Osteoblast (primary cell): ENCODE measurements around the gene C1orf87. TPM values are rescaled to one million over a fixed set of nuclear protein-coding genes. Genes with fewer than 3 reads are reported as not detected.

Source experiments
- DNase-seq: peaks from one replicate; pipeline ENCODE4 v3.0.0; 2011; ENCODE audit warnings: low spot score, mixed read lengths; ENCODE audit not compliant: insufficient read length; ENCODE audit errors: missing footprints
- H2AFZ ChIP-seq: 2 replicates; pipeline ENCODE4 v1.6.0; 2011; ENCODE audit warnings: mild to moderate bottlenecking, low read length
- H3K27ac ChIP-seq: 2 replicates; pipeline ENCODE4 v1.5.1; 2011; ENCODE audit warnings: mild to moderate bottlenecking, low read depth, low read length, moderate library complexity
- H3K27me3 ChIP-seq: 2 replicates; pipeline ENCODE4 v1.6.0; 2012; ENCODE audit warnings: mild to moderate bottlenecking, control low read depth, inconsistent platforms, low read length, moderate library complexity; ENCODE audit not compliant: insufficient read depth
- H3K36me3 ChIP-seq: 2 replicates; pipeline ENCODE4 v1.5.1; 2011; ENCODE audit warnings: mild to moderate bottlenecking, low read length, control low read depth, moderate library complexity; ENCODE audit not compliant: insufficient read depth
- H3K4me1 ChIP-seq: 2 replicates; pipeline ENCODE4 v1.5.1; 2011; ENCODE audit warnings: mild to moderate bottlenecking, low read length, control low read depth, moderate library complexity; ENCODE audit not compliant: insufficient read depth
- H3K4me2 ChIP-seq: 2 replicates; pipeline ENCODE4 v1.6.0; 2011; ENCODE audit warnings: mild to moderate bottlenecking, low read length; ENCODE audit not compliant: insufficient read depth
- H3K4me3 ChIP-seq: fragments of 200-600 bp; sonication (generic); 3 replicates; pipeline ENCODE4 v1.5.1; 2012; ENCODE audit warnings: mild to moderate bottlenecking, low read length, inconsistent platforms; ENCODE audit not compliant: insufficient read depth
- H3K79me2 ChIP-seq: 2 replicates; pipeline ENCODE4 v1.6.0; 2012; ENCODE audit warnings: mild to moderate bottlenecking, low read length, control low read depth, inconsistent platforms; ENCODE audit not compliant: insufficient read depth
- H3K9me3 ChIP-seq: 2 replicates; pipeline ENCODE4 v1.5.1; 2011; ENCODE audit warnings: low read depth, low read length, control low read depth
- H4K20me1 ChIP-seq: 2 replicates; pipeline ENCODE4 v1.6.0; 2012; ENCODE audit warnings: mild to moderate bottlenecking, low read length, control low read depth; ENCODE audit not compliant: insufficient read depth
- total RNA-seq: library from RNA; depleted of rRNA; stranded (reverse); fragments of >200 nt; gene quantifications from 2 replicates; pipeline ENCODE4 v1.2.3, GENCODE V29; 2012
- TF ChIP-seq, protein P1 (sequence below): IDR thresholded peaks from 2 replicates; pipeline ENCODE4 v1.5.1; 2011; ENCODE audit warnings: mild to moderate bottlenecking, low read depth, low read length, moderate library complexity; ENCODE audit errors: extremely low read depth

C1orf87 gene
- total RNA-seq, 1 donor, result not detected

DNA sequence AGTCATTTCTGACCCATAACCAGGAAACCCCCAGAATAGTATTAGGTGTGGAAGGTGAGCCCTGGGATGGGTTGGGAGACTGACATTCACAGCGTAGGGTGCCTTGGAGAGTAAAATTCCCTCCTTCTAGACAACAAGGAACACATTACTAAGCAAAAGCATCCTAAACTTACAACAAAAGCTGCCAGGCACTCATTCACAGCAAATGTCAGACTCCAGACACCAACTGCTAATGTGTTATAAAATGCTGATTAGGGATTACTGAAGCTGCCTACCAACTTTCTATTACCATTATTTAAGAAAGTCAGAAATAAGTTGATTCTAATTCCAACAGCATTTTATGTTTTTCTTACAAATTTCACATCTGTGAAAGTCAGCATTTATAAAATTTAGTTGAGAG is 40.0 kb upstream of the C1orf87 start:
- H3K27ac ChIP-seq, result no peak overlapping the region
- H2AFZ ChIP-seq, result no peak overlapping the region
- DNase-seq, result no peak
- no peak overlapping the region for H3K4me3 ChIP-seq
- no peaks in the 10 kb centered on the region for H4K20me1 ChIP-seq
- TF ChIP-seq, protein P1, sequence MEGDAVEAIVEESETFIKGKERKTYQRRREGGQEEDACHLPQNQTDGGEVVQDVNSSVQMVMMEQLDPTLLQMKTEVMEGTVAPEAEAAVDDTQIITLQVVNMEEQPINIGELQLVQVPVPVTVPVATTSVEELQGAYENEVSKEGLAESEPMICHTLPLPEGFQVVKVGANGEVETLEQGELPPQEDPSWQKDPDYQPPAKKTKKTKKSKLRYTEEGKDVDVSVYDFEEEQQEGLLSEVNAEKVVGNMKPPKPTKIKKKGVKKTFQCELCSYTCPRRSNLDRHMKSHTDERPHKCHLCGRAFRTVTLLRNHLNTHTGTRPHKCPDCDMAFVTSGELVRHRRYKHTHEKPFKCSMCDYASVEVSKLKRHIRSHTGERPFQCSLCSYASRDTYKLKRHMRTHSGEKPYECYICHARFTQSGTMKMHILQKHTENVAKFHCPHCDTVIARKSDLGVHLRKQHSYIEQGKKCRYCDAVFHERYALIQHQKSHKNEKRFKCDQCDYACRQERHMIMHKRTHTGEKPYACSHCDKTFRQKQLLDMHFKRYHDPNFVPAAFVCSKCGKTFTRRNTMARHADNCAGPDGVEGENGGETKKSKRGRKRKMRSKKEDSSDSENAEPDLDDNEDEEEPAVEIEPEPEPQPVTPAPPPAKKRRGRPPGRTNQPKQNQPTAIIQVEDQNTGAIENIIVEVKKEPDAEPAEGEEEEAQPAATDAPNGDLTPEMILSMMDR, result no peak
- H3K4me2 ChIP-seq, result no peak overlapping the region
- H3K27me3 ChIP-seq, result no peaks in the 10 kb centered on the region
- no peaks in the 10 kb centered on the region for H3K79me2 ChIP-seq
- H3K9me3 ChIP-seq, result no peaks in the 10 kb centered on the region
- H3K4me1 ChIP-seq, result no peaks in the 10 kb centered on the region
- no peaks in the 10 kb centered on the region for H3K36me3 ChIP-seq

DNA sequence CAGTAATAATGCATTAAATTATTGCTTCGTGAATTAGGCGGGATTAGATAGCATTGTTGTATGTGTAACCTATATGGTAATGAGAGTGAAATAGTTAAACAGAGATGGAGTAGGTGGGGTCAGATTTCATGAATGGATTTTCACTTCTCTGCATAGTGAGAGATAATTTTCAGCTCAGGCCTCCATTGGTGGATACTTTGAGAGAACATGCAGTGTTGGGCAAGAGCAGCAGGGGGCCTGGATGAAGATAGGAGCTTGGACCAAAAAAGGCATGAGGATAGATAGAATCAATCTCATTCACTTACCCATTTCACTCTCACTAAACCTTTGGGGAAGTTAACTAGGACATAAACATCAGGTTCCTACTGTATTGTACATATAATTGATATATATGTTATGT is 39.5 kb upstream of the C1orf87 start:
- TF ChIP-seq, protein P1, result no peak

DNA sequence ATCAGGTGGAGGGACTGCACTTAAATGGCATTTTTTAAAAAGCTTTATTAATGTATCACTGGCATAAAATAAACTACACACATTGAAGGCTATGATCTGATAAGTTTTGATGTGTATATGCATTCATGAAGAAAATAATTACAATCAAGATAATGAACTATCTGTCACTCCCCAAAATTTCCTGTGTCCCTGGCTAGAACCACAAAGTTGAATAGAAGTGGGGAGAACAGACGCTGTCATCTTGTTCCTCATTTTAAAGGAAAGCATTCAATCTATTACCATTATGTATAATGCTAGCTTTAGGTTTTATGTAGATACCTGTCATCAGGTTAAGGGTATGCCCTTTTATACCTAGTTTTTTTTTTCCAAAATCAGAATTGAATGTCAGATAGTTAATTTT is 38.1 kb upstream of the C1orf87 start:
- Histone ChIP-seq H3K36me3 (no peaks in the 10 kb centered on the region), H2AFZ (no peak overlapping the region), H3K27me3 (no peaks in the 10 kb centered on the region), H3K4me1 (no peaks in the 10 kb centered on the region), H3K4me2 (no peak overlapping the region), H3K4me3 (no peak overlapping the region), H3K79me2 (no peaks in the 10 kb centered on the region), H3K9me3 (no peaks in the 10 kb centered on the region), H3K27ac (no peak overlapping the region), H4K20me1 (no peaks in the 10 kb centered on the region)
- TF ChIP-seq, protein P1, result no peak
- no peak for DNase-seq

More for the DNA sequence above, 39.5 kb upstream of the C1orf87 start:
- Histone ChIP-seq H3K9me3 (no peaks in the 10 kb centered on the region), H2AFZ (no peak overlapping the region), H4K20me1 (no peaks in the 10 kb centered on the region), H3K27ac (no peak overlapping the region), H3K36me3 (no peaks in the 10 kb centered on the region), H3K27me3 (no peaks in the 10 kb centered on the region), H3K79me2 (no peaks in the 10 kb centered on the region), H3K4me2 (no peak overlapping the region), H3K4me1 (no peaks in the 10 kb centered on the region), H3K4me3 (no peak overlapping the region)
- DNase-seq, result no peak

DNA sequence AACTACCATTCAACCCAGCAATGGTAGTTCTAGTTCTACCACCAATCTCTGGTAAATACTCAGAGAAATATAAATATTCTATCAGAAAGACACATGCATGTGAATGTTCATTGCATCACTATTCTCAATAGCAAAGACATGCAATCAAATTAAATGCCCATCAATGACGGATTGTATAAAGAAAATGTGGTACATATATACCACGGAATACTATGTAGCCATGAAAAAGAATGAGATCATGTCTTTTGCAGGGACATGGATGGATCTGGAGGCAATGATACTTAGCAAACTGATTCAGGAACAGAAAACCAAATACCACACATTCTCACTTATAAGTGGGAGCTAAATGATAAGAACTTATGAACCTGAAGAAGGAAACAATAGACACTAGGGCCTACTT is 37.5 kb upstream of the C1orf87 start:
- TF ChIP-seq, protein P1, result no peak
- no peak overlapping the region for H2AFZ ChIP-seq
- H4K20me1 ChIP-seq, result no peaks in the 10 kb centered on the region
- H3K79me2 ChIP-seq, result no peaks in the 10 kb centered on the region
- H3K27me3 ChIP-seq, result no peaks in the 10 kb centered on the region
- DNase-seq, result no peak
- no peak overlapping the region for H3K4me3 ChIP-seq
- no peaks in the 10 kb centered on the region for H3K36me3 ChIP-seq
- H3K27ac ChIP-seq, result no peak overlapping the region
- no peaks in the 10 kb centered on the region for H3K9me3 ChIP-seq
- H3K4me1 ChIP-seq, result no peaks in the 10 kb centered on the region
- H3K4me2 ChIP-seq, result no peak overlapping the region
